ENCODE data around the gene RBM20.

GRCh38 chr10:110852255-110852896 is 208.2 kb downstream of the RBM20 start:
- TF ChIP-seq, protein P1, sequence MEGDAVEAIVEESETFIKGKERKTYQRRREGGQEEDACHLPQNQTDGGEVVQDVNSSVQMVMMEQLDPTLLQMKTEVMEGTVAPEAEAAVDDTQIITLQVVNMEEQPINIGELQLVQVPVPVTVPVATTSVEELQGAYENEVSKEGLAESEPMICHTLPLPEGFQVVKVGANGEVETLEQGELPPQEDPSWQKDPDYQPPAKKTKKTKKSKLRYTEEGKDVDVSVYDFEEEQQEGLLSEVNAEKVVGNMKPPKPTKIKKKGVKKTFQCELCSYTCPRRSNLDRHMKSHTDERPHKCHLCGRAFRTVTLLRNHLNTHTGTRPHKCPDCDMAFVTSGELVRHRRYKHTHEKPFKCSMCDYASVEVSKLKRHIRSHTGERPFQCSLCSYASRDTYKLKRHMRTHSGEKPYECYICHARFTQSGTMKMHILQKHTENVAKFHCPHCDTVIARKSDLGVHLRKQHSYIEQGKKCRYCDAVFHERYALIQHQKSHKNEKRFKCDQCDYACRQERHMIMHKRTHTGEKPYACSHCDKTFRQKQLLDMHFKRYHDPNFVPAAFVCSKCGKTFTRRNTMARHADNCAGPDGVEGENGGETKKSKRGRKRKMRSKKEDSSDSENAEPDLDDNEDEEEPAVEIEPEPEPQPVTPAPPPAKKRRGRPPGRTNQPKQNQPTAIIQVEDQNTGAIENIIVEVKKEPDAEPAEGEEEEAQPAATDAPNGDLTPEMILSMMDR (optimal IDR thresholded peaks at IDR 0.05 in 1 of 3, IDR thresholded peaks at IDR 0.05 in 1 of 3, conservative IDR thresholded peaks at IDR 0.05 in 1 of 3; ENCODE audit: extremely low read depth in 1 of 3, insufficient read depth in 2 of 3, low read length in 3 of 3) = no peak
- TF ChIP-seq EZH2 (IDR thresholded peaks at IDR 0.05; ENCODE audit: low read length) = no peak

Data from keratinocyte (primary cell).